Spleen (tissue), 11 donors: ENCODE measurements around the gene NAA80. TPM values are rescaled to one million over a fixed set of nuclear protein-coding genes. Genes with fewer than 3 reads are reported as not detected.

Experiments
- DNase-seq: peaks from one replicate; pipeline ENCODE4 v3.0.0-alpha.2; 2020
- H3K27ac ChIP-seq, 8 donors: fragments of 200-600 bp; sonication (generic) in 7 of 8; 1 replicate in 4 of 8; 2 replicates in 4 of 8; pipeline versions ENCODE4 v1.5.0 to v1.8.0; 2016 to 2021; ENCODE audit warnings: inconsistent platforms in 4 of 8, mild to moderate bottlenecking in 4 of 8, moderate library complexity in 1 of 8
- H3K27me3 ChIP-seq, 7 donors: fragments of 200-600 bp; sonication (generic) in 6 of 7; replicated peaks in 1 of 7; 1 replicate in 4 of 7; 2 replicates in 3 of 7; pipeline versions ENCODE4 v1.5.0 to v1.8.0; 2016 to 2021; ENCODE audit warnings: inconsistent platforms in 3 of 7, mild to moderate bottlenecking in 1 of 7
- H3K36me3 ChIP-seq, 6 donors: fragments of 200-600 bp; sonication (generic) in 5 of 6; 1 replicate in 4 of 6; 2 replicates in 2 of 6; pipeline versions ENCODE4 v1.5.0 to v1.8.0; 2016 to 2021; ENCODE audit warnings: inconsistent platforms in 2 of 6
- H3K4me1 ChIP-seq, 6 donors: fragments of 200-600 bp; sonication (generic) in 5 of 6; 1 replicate in 3 of 6; 2 replicates in 3 of 6; pipeline versions ENCODE4 v1.5.0 to v1.8.0; 2016 to 2021; ENCODE audit warnings: inconsistent platforms in 3 of 6
- H3K4me3 ChIP-seq, 8 donors: fragments of 200-600 bp; sonication (generic) in 7 of 8; 1 replicate in 4 of 8; 2 replicates in 4 of 8; pipeline versions ENCODE4 v1.5.0 to v1.8.0; 2016 to 2021; ENCODE audit warnings: inconsistent platforms in 4 of 8, mild to moderate bottlenecking in 4 of 8, moderate library complexity in 2 of 8
- H3K9me3 ChIP-seq, 8 donors: fragments of 200-600 bp; sonication (generic) in 7 of 8; 1 replicate in 4 of 8; 2 replicates in 4 of 8; pipeline versions ENCODE4 v1.5.0 to v1.8.0; 2016 to 2021; ENCODE audit warnings: inconsistent platforms in 4 of 8
- CTCF ChIP-seq, 11 experiments: fragments of 200-600 bp in 7 of 11; fragments of 450-650 bp in 4 of 11; sonication (generic) in 4 of 11; IDR thresholded peaks in 8 of 11; conservative IDR thresholded peaks in 3 of 11; 1 replicate in 7 of 11; 2 replicates in 4 of 11; pipeline versions ENCODE4 v1.4.0 to v1.8.0; 2016 to 2021; ENCODE audit warnings: antibody characterized with exemption in 11 of 11, inconsistent platforms in 4 of 11, mild to moderate bottlenecking in 1 of 11
- POLR2A ChIP-seq, 3 donors: fragments of 450-650 bp; IDR thresholded peaks; one replicate each; pipeline ENCODE4 v1.5.1; 2017; ENCODE audit warnings: antibody characterized with exemption in 3 of 3, mild to moderate bottlenecking in 1 of 3
- POLR2AphosphoS5 ChIP-seq, 3 donors: sonication (generic); formaldehyde crosslinking; IDR thresholded peaks; one replicate each; pipeline ENCODE4 v1.5.1; 2017; ENCODE audit warnings: antibody characterized with exemption in 3 of 3
- WGBS, 5 donors: extraction: QIAGEN DNeasy Blood & Tissue Kit in 3 of 5; methylation state at CpG; one replicate each; pipeline versions ENCODE4 v1.1.5 to v1.1.7; 2013 to 2018; 5-methylcytosine and 5-hydroxymethylcytosine counted together
- intact Hi-C: fragments of 100-400 bp; cut with DNase I; formaldehyde crosslinking; loops from one replicate; pipeline ENCODE4 v1.15.0; 2023; ENCODE audit warnings: low total_unique reads
- polyA plus RNA-seq, 3 donors: library from polyadenylated mRNA; stranded (reverse); fragments of 200-250 nt; gene quantifications; one replicate each; pipeline ENCODE4 v1.2.1, GENCODE V29; 2013
- total RNA-seq, 7 donors: library from RNA; depleted of rRNA in 3 of 7; stranded (reverse); fragments of >200 nt in 3 of 7; fragmentation: NEBNext Ultra II Directional in 4 of 7; extraction: Animal tissue kit (Norgen Biotek cat#: 25700) in 4 of 7; gene quantifications; one replicate each; pipeline versions ENCODE4 v1.1.0 to v1.2.1, GENCODE V29; 2016 to 2021
- donor health status: healthy with polysubstance abuse.
- donor health status: DM: no; HTN: no; CAD: no; lungs with moderate emphysema.
- donor health status: DM: no; HTN: no; CAD: no.
- donor health status: Bipolar disorder and iron deficiency.
- donor health status: healthy.
- donor health status: DM: no; HTN: no; CAD: no.
- donor health status: DM: yes; HTN: yes; CAD: no.

Gene NAA80
- total and polyA plus RNA-seq, 10 donors: 7.8 to 15.5 (median 12.8) TPM

GRCh38 chr3:50258979-50259378 is 40.2 kb downstream of the NAA80 start:
- TF ChIP-seq CTCF (IDR thresholded peaks at IDR 0.05 in 8 of 11, conservative IDR thresholded peaks at IDR 0.05 in 3 of 11) (no peak), POLR2AphosphoS5 (IDR thresholded peaks at IDR 0.05) (peak in 2 of 3 donors; percentile 13 to 62)
- Histone ChIP-seq H3K4me3 (peak overlapping the region in 1 of 8 donors; percentile 68), H3K36me3 (peaks cover 0 to 57% (median 53%) of the 10 kb centered on the region in 6 donors), H3K9me3 (no peaks in the 10 kb centered on the region), H3K4me1 (peaks cover 23 to 88% (median 59%) of the 10 kb centered on the region in 6 donors), H3K27ac (peak overlapping the region; percentile 88 to 99 (median 94)), H3K27me3 (no peaks in the 10 kb centered on the region)
- 72 to 82% (median 79%) methylated on average over 16 of the region's 16 CpGs for WGBS, 5 donors
- no peak for DNase-seq
- intact Hi-C loops: no loop called here

GRCh38 chr3:50258029-50258680 is 41.0 kb downstream of the NAA80 start:
- no peaks in the 10 kb centered on the region for H3K27me3 ChIP-seq
- peaks cover 0 to 65% (median 61%) of the 10 kb centered on the region in 6 donors for H3K36me3 ChIP-seq
- no peak for DNase-seq
- no peak for TF ChIP-seq CTCF (IDR thresholded peaks at IDR 0.05 in 8 of 11, conservative IDR thresholded peaks at IDR 0.05 in 3 of 11)
- TF ChIP-seq POLR2AphosphoS5 (IDR thresholded peaks at IDR 0.05): peak; percentile 42 to 73 (median 46)
- H3K4me3 ChIP-seq: no peak overlapping the region
- H3K9me3 ChIP-seq: no peaks in the 10 kb centered on the region
- 81 to 96% (median 88%) methylated on average over 14 to 17 of the region's 17 CpGs for WGBS, 5 donors
- intact Hi-C loops: no loop called here
- H3K27ac ChIP-seq: peak overlapping the region in 4 of 8 donors; percentile 93 to 99 (median 96)
- H3K4me1 ChIP-seq: peaks cover 28 to 89% (median 64%) of the 10 kb centered on the region in 6 donors

- intact Hi-C loops: no loop called here
- DNase-seq: no peak
- 89 to 94% (median 91%) methylated on average over 15 to 20 of the region's 20 CpGs for WGBS, 5 donors
These were observed 42.0 kb downstream of the NAA80 start for GRCh38 chr3:50256978-50257890.

More at GRCh38 chr3:50256978-50257890, 42.0 kb downstream of the NAA80 start:
- Histone ChIP-seq H3K27ac (peak overlapping the region in 4 of 8 donors; percentile 94 to 99 (median 98)), H3K4me1 (peaks cover 31 to 94% (median 74%) of the 10 kb centered on the region in 6 donors), H3K9me3 (no peaks in the 10 kb centered on the region), H3K36me3 (peaks cover 0 to 75% (median 70%) of the 10 kb centered on the region in 6 donors), H3K4me3 (no peak overlapping the region), H3K27me3 (no peaks in the 10 kb centered on the region)
- TF ChIP-seq CTCF (IDR thresholded peaks at IDR 0.05 in 8 of 11, conservative IDR thresholded peaks at IDR 0.05 in 3 of 11) (peak in 9 of 11 experiments; percentile 16 to 68 (median 50)), POLR2AphosphoS5 (IDR thresholded peaks at IDR 0.05) (peak in 1 of 3 donors; percentile 65), POLR2A (IDR thresholded peaks at IDR 0.05) (no peak)
